Suppressor macrophage treated with lipopolysaccharide for 4 hours (primary cell): ENCODE measurements around the gene ALDH9A1.
A peak's percentile ranks its signal among the peaks of the same experiment; 100 is the strongest.
"Not testable (repeated sequence)": the region's sequence is repeated elsewhere in the genome, so short reads cannot be mapped to it uniquely, and the experiment has no call there.

Experiments used
- DNase-seq: peaks from one replicate; pipeline ENCODE4 v3.0.0-alpha.2; 2020

ALDH9A1 gene

GRCh38 chr1:165697881-165698760 lies at the start of gene ALDH9A1:
TSS of gene ALDH9A1 (minus strand) at chr1:165698562. CDS start at chr1:165698558, 4 bp downstream.
- DNase-seq = peak; percentile 87

GRCh38 chr1:165747632-165748447 lies 49.5 kb upstream of the ALDH9A1 start:
- DNase-seq = no peak

- not testable (repeated sequence) for DNase-seq
Measured at GRCh38 chr1:165744913-165745312, 46.6 kb upstream of the ALDH9A1 start.

GRCh38 chr1:165742194-165742593 lies 43.8 kb upstream of the ALDH9A1 start:
- DNase-seq = no peak

GRCh38 chr1:165738794-165739193 lies 40.4 kb upstream of the ALDH9A1 start:
- DNase-seq = no peak

GRCh38 chr1:165737196-165737595 lies 38.8 kb upstream of the ALDH9A1 start:
- no peak for DNase-seq

GRCh38 chr1:165734906-165735305 lies 36.5 kb upstream of the ALDH9A1 start:
- DNase-seq = no peak

GRCh38 chr1:165726841-165727240 lies 28.5 kb upstream of the ALDH9A1 start:
- no peak for DNase-seq

- DNase-seq = no peak
Measured at GRCh38 chr1:165726169-165726568, 27.8 kb upstream of the ALDH9A1 start.

GRCh38 chr1:165717918-165718515 lies 19.7 kb upstream of the ALDH9A1 start:
- peak; percentile 48 for DNase-seq

GRCh38 chr1:165716265-165717051 lies 18.1 kb upstream of the ALDH9A1 start:
- not testable (repeated sequence) for DNase-seq

GRCh38 chr1:165712764-165713163 lies 14.4 kb upstream of the ALDH9A1 start:
- no peak for DNase-seq

GRCh38 chr1:165707984-165708706 lies 9.8 kb upstream of the ALDH9A1 start:
- no peak for DNase-seq

- DNase-seq = no peak
Measured at GRCh38 chr1:165703648-165704047, 5.3 kb upstream of the ALDH9A1 start.

- not testable (repeated sequence) for DNase-seq
Measured at GRCh38 chr1:165701922-165702321, 3.6 kb upstream of the ALDH9A1 start.

GRCh38 chr1:165699577-165699976 lies 1.2 kb upstream of the ALDH9A1 start:
- no peak for DNase-seq

- DNase-seq = no peak
Measured at GRCh38 chr1:165698761-165699052, 345 bp upstream of the ALDH9A1 start.

GRCh38 chr1:165697491-165697880 lies 876 bp downstream of the ALDH9A1 start:
- no peak for DNase-seq

GRCh38 chr1:165696625-165697100 lies 1.7 kb downstream of the ALDH9A1 start:
- DNase-seq = no peak

- DNase-seq = no peak
Measured at GRCh38 chr1:165695031-165695430, 3.3 kb downstream of the ALDH9A1 start.

GRCh38 chr1:165688046-165688445 lies 10.3 kb downstream of the ALDH9A1 start:
- DNase-seq = no peak

- DNase-seq = no peak
Measured at GRCh38 chr1:165686971-165687433, 11.4 kb downstream of the ALDH9A1 start.
